Measurements from ENCODE around the gene LRWD1. TPM values are rescaled to one million over a fixed set of nuclear protein-coding genes. Genes with fewer than 3 reads are reported as not detected.
A peak's percentile ranks its signal among the peaks of the same experiment; 100 is the strongest.
"Not testable (repeated sequence)": the region's sequence is repeated elsewhere in the genome, so short reads cannot be mapped to it uniquely, and the experiment has no call there.

LRWD1 gene
- total RNA-seq, 1 experiment from 2014 or later: 18.9 TPM

DNA sequence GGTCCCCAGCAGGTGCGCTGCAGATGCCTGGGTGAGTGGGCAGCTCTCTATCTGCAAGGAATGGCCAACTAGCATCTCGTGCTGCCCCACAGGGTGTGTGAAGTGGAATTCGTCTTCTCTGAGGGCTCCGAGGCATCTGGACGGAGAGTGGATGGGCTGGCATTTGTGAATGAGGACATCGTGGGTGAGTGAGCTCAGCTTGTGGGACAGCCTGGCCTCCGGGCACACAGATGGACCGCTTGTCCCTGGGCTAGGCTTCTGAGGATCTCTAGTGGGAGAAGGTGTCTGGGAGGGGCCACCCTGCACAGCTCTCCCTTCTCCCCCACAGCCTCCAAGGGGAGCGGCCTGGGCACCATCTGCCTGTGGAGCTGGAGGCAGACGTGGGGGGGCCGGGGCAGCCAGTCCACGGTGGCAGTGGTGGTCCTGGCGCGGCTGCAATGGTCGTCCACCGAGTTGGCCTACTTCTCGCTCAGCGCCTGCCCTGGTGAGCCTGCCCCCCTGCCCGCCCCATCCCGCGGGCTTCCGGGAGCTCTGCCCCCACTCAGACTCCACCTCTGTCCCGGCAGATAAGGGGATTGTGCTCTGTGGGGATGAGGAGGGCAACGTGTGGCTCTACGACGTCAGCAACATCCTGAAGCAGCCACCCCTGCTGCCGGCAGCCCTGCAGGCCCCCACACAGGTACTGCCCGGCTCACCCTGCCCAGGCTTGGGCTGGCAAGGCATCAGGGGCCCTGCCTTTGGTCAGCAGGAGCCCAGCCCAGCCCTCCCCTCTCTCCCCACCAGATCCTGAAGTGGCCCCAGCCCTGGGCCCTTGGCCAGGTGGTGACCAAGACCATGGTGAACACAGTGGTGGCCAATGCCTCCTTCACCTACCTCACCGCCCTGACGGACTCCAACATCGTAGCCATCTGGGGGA lies 7.6 kb downstream of the LRWD1 start:
- H3K9me3 Mint-ChIP-seq (ENCODE audit: unreplicated experiment): no peaks in the 10 kb centered on the region
- BruUV-seq (replicated peaks): no TSS peak
- no peaks in the 10 kb centered on the region for H3K4me1 Mint-ChIP-seq (ENCODE audit: insufficient read depth, unreplicated experiment)
- H3K36me3 Mint-ChIP-seq (ENCODE audit: insufficient read depth, unreplicated experiment): peaks cover 15% of the 10 kb centered on the region
- POLR2A ChIA-PET: interaction anchor here (0.9 to 1.2 kb wide), 2 partner anchors 8 to 76 kb away, joined by 3 to 4 read pairs; partner anchors contain the start of gene ALKBH4
- H3K27me3 Mint-ChIP-seq (ENCODE audit: insufficient read depth, unreplicated experiment): no peaks in the 10 kb centered on the region
- no peak overlapping the region for H3K4me3 Mint-ChIP-seq (ENCODE audit: unreplicated experiment)
- TF ChIP-seq, protein P1, sequence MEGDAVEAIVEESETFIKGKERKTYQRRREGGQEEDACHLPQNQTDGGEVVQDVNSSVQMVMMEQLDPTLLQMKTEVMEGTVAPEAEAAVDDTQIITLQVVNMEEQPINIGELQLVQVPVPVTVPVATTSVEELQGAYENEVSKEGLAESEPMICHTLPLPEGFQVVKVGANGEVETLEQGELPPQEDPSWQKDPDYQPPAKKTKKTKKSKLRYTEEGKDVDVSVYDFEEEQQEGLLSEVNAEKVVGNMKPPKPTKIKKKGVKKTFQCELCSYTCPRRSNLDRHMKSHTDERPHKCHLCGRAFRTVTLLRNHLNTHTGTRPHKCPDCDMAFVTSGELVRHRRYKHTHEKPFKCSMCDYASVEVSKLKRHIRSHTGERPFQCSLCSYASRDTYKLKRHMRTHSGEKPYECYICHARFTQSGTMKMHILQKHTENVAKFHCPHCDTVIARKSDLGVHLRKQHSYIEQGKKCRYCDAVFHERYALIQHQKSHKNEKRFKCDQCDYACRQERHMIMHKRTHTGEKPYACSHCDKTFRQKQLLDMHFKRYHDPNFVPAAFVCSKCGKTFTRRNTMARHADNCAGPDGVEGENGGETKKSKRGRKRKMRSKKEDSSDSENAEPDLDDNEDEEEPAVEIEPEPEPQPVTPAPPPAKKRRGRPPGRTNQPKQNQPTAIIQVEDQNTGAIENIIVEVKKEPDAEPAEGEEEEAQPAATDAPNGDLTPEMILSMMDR (IDR thresholded peaks at IDR 0.05; ENCODE audit: unreplicated experiment): no peak
- CTCF ChIA-PET: no interaction called here
- DNase-seq (ENCODE audit: unreplicated experiment): no peak
- intact Hi-C loops (cut with micrococcal nuclease): no loop called here
- no peak overlapping the region for H3K27ac Mint-ChIP-seq (ENCODE audit: low read depth, unreplicated experiment)

DNA sequence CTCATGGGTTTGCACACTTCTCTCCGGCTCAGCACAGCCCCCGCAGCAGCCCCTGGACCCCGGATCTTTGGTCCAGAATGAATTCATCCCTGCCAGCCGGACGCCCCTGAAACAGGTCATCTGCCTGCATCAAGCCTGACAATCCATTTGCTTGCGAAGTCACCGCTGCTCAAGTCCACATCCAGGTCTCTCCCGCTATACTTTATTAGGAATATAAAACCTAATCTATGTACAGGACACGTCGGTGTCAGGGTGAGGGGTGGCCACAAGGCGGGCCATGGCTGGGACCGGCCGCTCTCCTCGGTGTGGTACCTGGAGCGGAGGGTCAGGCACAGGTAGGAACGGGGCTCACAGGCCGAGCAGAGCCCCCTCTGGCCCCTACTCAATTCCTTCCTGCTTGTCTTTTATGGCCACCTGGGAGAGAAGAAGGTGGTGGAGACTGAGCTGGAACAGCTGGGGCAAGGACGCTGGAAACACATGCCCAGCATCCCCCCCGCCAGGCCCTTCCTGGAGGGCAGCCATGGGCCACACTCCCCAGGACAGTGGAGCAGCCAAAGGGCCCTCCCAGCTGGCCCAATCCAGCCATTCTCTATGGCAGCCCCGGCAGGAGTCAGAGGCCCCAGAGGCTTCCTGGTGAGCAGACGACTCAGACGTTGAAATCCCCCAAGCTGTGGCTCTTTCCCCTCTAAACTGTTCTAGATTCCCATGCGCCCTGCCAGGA lies 8.6 kb downstream of the LRWD1 start:
- Mint-ChIP-seq H3K27me3 (ENCODE audit: insufficient read depth, unreplicated experiment) (no peaks in the 10 kb centered on the region), H3K36me3 (ENCODE audit: insufficient read depth, unreplicated experiment) (peaks cover 15% of the 10 kb centered on the region), H3K9me3 (ENCODE audit: unreplicated experiment) (no peaks in the 10 kb centered on the region), H3K4me1 (ENCODE audit: insufficient read depth, unreplicated experiment) (no peaks in the 10 kb centered on the region), H3K27ac (ENCODE audit: low read depth, unreplicated experiment) (no peak overlapping the region), H3K4me3 (ENCODE audit: unreplicated experiment) (no peak overlapping the region)
- TF ChIP-seq, protein P1 (IDR thresholded peaks at IDR 0.05; ENCODE audit: unreplicated experiment): no peak
- ChIA-PET CTCF (no interaction called here), POLR2A (interaction anchor here (1.2 kb wide), 1 partner anchor 9 kb away, joined by 4 read pairs; the partner anchor contains the start of gene ALKBH4)
- intact Hi-C loops (cut with micrococcal nuclease): no loop called here
- no TSS peak for BruUV-seq (replicated peaks)
- DNase-seq (ENCODE audit: unreplicated experiment): no peak

DNA sequence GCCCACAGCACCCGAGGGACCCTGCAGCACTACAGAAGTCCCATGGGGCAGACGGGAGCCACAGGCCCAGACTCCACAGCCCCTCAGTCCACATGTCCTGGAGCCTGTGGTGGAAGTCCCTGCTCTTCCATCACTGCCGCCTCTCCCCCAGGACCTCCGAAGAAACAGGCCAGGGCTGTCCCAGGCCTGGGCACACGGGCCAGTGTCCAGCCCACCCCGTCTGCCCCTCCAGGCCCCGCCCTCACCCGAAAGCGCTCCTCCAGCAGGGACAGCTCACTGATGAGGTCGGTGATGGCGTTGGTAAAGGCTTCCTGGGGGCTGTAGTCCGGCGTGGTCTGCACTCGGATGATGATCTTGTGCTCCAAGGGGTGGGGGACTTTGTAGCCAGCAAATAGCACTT lies 9.3 kb downstream of the LRWD1 start:
- DNase-seq (ENCODE audit: unreplicated experiment); BruUV-seq (replicated peaks); POLR2A ChIA-PET; H3K4me3 Mint-ChIP-seq (ENCODE audit: unreplicated experiment); H3K4me1 Mint-ChIP-seq (ENCODE audit: insufficient read depth, unreplicated experiment); H3K27ac Mint-ChIP-seq (ENCODE audit: low read depth, unreplicated experiment); H3K27me3 Mint-ChIP-seq (ENCODE audit: insufficient read depth, unreplicated experiment); CTCF ChIA-PET; intact Hi-C loops (cut with micrococcal nuclease); H3K9me3 Mint-ChIP-seq (ENCODE audit: unreplicated experiment): not testable (repeated sequence)
- H3K36me3 Mint-ChIP-seq (ENCODE audit: insufficient read depth, unreplicated experiment): peaks cover 15% of the 10 kb centered on the region

DNA sequence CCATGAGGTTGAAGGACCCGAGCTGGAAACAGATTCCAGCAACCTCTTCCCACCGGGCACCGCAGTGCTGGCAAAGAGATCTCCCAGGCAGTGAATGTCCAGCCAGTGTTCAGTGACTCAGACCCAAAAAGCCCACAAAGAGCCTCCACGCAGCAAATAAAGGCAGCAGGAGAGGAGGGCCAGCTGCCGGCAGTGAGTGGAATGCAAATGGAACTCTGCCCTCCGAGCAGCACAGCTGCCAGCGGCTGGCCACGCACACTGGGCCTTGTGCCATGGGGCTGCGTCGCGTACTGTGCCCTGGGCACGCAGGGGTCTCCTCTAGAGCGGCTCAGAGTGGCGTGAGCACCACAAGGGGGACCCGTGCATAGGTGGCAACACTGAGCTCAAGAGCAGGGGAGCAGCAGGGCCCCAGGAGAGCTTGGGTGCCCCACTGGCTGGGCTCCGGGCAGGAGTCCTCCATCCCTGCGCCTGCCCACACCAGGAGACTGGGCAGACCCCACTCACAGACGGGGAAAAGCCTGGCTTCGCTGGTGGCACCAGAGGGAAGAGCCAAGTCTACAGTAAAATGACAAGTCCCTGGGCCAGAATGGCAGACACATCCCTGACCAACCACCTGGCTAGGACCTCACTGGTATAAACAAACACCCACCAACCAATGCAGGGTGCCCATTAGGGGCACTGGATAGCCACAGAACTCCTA lies 10.1 kb downstream of the LRWD1 start:
- BruUV-seq (replicated peaks); H3K4me3 Mint-ChIP-seq (ENCODE audit: unreplicated experiment); intact Hi-C loops (cut with micrococcal nuclease); DNase-seq (ENCODE audit: unreplicated experiment); H3K27ac Mint-ChIP-seq (ENCODE audit: low read depth, unreplicated experiment); H3K27me3 Mint-ChIP-seq (ENCODE audit: insufficient read depth, unreplicated experiment); CTCF ChIA-PET; POLR2A ChIA-PET; H3K9me3 Mint-ChIP-seq (ENCODE audit: unreplicated experiment); H3K4me1 Mint-ChIP-seq (ENCODE audit: insufficient read depth, unreplicated experiment): not testable (repeated sequence)
- H3K36me3 Mint-ChIP-seq (ENCODE audit: insufficient read depth, unreplicated experiment): peaks cover 15% of the 10 kb centered on the region

DNA sequence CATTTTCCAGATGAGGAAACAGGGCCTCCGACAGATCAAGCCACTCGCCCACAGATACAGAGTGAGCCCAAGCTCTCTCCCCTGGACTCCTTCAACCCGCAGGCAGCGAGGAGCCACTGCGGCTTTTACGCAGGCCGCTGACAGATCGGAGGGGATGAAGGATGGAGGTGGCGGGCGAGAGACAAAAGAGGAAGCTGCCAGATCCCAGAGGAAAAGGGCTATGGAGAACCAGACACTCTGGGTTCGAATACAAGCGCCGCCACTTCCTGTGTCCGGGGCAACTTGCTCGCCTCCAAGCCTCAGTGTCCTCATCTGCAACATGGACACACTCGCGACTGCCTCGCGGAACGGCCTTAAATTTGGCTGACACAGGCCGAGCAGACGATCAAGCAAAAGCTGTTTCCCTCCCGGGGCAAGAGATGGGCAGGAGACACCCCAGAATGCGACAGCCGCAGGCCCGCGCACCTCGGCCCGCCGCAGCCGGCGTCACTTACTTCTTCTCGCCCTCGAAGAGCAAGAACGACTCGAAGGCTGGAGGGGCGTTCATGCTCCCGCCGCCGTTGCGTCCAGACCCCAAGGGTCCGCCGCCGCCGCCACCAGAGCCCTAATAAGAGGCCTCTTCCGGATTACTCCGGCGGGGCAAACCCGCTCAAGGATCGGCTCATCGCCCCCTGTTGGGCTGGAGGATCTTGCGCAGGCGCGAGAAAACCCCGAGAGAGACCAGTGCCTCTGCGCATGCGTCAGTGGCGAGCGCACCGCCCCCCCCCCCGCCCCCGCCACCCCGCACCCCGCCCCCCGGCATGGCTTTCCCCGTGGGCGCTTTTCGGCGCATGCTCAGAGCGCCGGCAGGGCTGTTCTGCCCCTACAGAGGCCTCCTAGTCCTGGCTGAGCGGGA lies 13.8 kb downstream of the LRWD1 start, which contains the start of gene POLR2J:
Gene POLR2J (minus strand): TSS at position 609 of the 895 bp plus-strand sequence. CDS start 62 bp downstream, at position 547.
- CTCF ChIA-PET; H3K27me3 Mint-ChIP-seq (ENCODE audit: insufficient read depth, unreplicated experiment); POLR2A ChIA-PET; H3K36me3 Mint-ChIP-seq (ENCODE audit: insufficient read depth, unreplicated experiment); H3K27ac Mint-ChIP-seq (ENCODE audit: low read depth, unreplicated experiment); H3K9me3 Mint-ChIP-seq (ENCODE audit: unreplicated experiment); H3K4me1 Mint-ChIP-seq (ENCODE audit: insufficient read depth, unreplicated experiment); intact Hi-C loops (cut with micrococcal nuclease): not testable (repeated sequence)
- DNase-seq (ENCODE audit: unreplicated experiment): peak; percentile 57
- peak within 1 kb of the TSS; percentile 75 for H3K4me3 Mint-ChIP-seq (ENCODE audit: unreplicated experiment)
- BruUV-seq (replicated peaks): TSS peak; percentile 64

DNA sequence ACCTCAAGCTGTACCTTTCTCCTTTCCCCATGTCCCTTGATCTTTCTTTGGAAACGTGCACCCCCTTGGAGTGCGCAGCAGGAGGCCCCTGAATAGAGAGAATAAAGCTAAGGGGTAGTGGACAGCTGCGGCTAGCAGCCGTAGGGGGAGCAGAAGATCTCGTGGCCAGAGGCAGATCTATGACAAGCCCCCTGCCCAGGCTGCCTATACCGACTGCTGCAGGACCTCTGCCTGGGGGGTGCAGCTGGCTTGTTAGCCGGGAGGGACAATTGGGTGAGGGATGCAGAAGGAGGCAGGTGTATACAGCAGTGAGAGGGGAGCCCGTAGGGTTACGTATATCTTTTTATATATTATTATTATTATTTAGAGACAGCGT lies 14.4 kb downstream of the LRWD1 start:
- H3K36me3 Mint-ChIP-seq (ENCODE audit: insufficient read depth, unreplicated experiment); H3K9me3 Mint-ChIP-seq (ENCODE audit: unreplicated experiment); CTCF ChIA-PET; H3K27ac Mint-ChIP-seq (ENCODE audit: low read depth, unreplicated experiment); intact Hi-C loops (cut with micrococcal nuclease); POLR2A ChIA-PET; H3K4me1 Mint-ChIP-seq (ENCODE audit: insufficient read depth, unreplicated experiment); H3K27me3 Mint-ChIP-seq (ENCODE audit: insufficient read depth, unreplicated experiment); DNase-seq (ENCODE audit: unreplicated experiment); BruUV-seq (replicated peaks); H3K4me3 Mint-ChIP-seq (ENCODE audit: unreplicated experiment): not testable (repeated sequence)

Data from MCF 10A (cell line).